EH (cell line): ENCODE results near the gene OAS3.
"Not testable (repeated sequence)": the region's sequence is repeated elsewhere in the genome, so short reads cannot be mapped to it uniquely, and the experiment has no call there.

Experiments
- DNase-seq: peaks from one replicate; pipeline ENCODE4 v3.0.0-alpha.2; 2015; ENCODE audit warnings: low read depth

Gene OAS3

GRCh38 chr12:112927475-112927874, 10.8 kb upstream of the OAS3 start:
- no peak for DNase-seq

- no peak for DNase-seq
These were observed 10.3 kb upstream of the OAS3 start for GRCh38 chr12:112927925-112928324.

- no peak for DNase-seq
These were observed 9.3 kb upstream of the OAS3 start for GRCh38 chr12:112928978-112929377.

- no peak for DNase-seq
These were observed 8.6 kb upstream of the OAS3 start for GRCh38 chr12:112929715-112930114.

GRCh38 chr12:112930350-112930749, 7.9 kb upstream of the OAS3 start:
- no peak for DNase-seq

GRCh38 chr12:112932485-112933128, 5.7 kb upstream of the OAS3 start:
- no peak for DNase-seq

GRCh38 chr12:112933129-112933505, 5.2 kb upstream of the OAS3 start:
- no peak for DNase-seq

GRCh38 chr12:112936264-112936663, 2.0 kb upstream of the OAS3 start:
- no peak for DNase-seq

GRCh38 chr12:112936927-112937326, 1.3 kb upstream of the OAS3 start:
- no peak for DNase-seq

GRCh38 chr12:112938751-112939150, 477 bp downstream of the OAS3 start:
- peak; percentile 4 for DNase-seq

- DNase-seq = peak; percentile 5
These were observed 1.6 kb downstream of the OAS3 start for GRCh38 chr12:112939761-112940381.

- no peak for DNase-seq
These were observed 3.5 kb downstream of the OAS3 start for GRCh38 chr12:112941528-112942335.

GRCh38 chr12:112942572-112942971, 4.3 kb downstream of the OAS3 start:
- no peak for DNase-seq

GRCh38 chr12:112944024-112944690, 5.9 kb downstream of the OAS3 start:
- DNase-seq = peak; percentile 8

GRCh38 chr12:112945515-112945914, 7.2 kb downstream of the OAS3 start:
- DNase-seq = no peak

GRCh38 chr12:112946236-112947000, 8.1 kb downstream of the OAS3 start:
- DNase-seq = no peak

GRCh38 chr12:112947314-112947713, 9.0 kb downstream of the OAS3 start:
- no peak for DNase-seq

- DNase-seq = no peak
These were observed 9.5 kb downstream of the OAS3 start for GRCh38 chr12:112947761-112948160.

- DNase-seq = no peak
These were observed 10.5 kb downstream of the OAS3 start for GRCh38 chr12:112948806-112949205.

- no peak for DNase-seq
These were observed 12.4 kb downstream of the OAS3 start for GRCh38 chr12:112950701-112951100.

GRCh38 chr12:112957125-112957524, 18.9 kb downstream of the OAS3 start:
- not testable (repeated sequence) for DNase-seq

GRCh38 chr12:112961074-112961473, 22.8 kb downstream of the OAS3 start:
- DNase-seq = no peak
